ENCODE measurements around the gene ITIH4. TPM values are rescaled to one million over a fixed set of nuclear protein-coding genes. Genes with fewer than 3 reads are reported as not detected.
A peak's percentile ranks its signal among the peaks of the same experiment; 100 is the strongest.
"Not testable (repeated sequence)": the region's sequence is repeated elsewhere in the genome, so short reads cannot be mapped to it uniquely, and the experiment has no call there.

The ITIH4 gene
- total RNA-seq, 4 donors from 2014 or later: 2.0 to 4.6 (median 2.8) TPM

DNA sequence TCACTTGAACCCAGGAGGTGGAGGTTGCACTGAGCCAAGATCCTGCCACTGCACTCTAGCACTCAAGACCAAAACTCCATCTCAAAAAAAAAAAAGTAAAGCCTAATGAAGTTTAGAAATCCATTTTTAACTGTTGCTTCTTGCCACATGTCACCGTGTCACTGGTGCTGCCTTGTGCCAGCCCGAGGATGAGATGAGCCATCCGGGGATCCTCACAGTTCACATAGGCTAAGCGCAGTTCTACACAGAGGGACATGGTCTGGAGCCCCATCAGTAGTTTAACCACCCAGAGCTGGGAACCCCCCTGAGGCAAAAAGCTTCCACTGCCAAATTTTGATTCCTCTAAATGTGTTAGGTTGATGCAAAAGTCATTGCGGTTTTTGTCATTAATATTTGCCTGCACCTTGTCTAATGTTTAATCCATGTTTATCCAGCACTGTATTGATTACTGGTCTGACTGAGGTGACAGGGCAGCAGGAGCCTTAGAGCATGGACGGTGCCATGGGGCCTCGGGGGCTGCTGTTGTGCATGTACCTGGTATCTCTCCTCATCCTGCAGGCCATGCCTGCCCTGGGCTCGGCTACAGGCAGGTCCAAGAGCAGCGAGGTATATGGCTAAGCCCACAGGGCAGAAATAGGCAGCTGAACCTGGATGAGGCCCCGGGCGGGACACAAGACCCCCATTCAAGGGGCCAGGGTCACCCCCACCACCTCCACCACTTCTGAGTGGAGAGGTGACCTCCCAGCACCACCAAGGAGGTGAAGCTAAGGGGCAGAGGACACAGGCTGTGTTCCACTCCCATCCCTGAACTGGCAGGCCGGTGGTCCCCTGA is 53.1 kb downstream of the ITIH4 start, which contains the start of gene ITIH1:
Gene ITIH1, plus strand, starts transcription at position 473 of the 832 bp plus-strand sequence. Its CDS starts 17 bp downstream, at position 490.
- no peaks in the 10 kb centered on the region for H3K27me3 ChIP-seq
- H3K27ac ChIP-seq (replicated peaks in 1 of 4): no peak within 1 kb of the TSS
- no peaks in the 10 kb centered on the region for H3K9me3 ChIP-seq
- WGBS: 85% methylated on average over 10 of the region's 12 CpGs
- no peaks in the 10 kb centered on the region for H3K36me3 ChIP-seq
- no peaks in the 10 kb centered on the region for H3K4me1 ChIP-seq
- no peak within 1 kb of the TSS for H3K4me3 ChIP-seq
- TF ChIP-seq POLR2A (IDR thresholded peaks at IDR 0.05; ENCODE audit: low read depth): no peak
- TF ChIP-seq, protein P1, sequence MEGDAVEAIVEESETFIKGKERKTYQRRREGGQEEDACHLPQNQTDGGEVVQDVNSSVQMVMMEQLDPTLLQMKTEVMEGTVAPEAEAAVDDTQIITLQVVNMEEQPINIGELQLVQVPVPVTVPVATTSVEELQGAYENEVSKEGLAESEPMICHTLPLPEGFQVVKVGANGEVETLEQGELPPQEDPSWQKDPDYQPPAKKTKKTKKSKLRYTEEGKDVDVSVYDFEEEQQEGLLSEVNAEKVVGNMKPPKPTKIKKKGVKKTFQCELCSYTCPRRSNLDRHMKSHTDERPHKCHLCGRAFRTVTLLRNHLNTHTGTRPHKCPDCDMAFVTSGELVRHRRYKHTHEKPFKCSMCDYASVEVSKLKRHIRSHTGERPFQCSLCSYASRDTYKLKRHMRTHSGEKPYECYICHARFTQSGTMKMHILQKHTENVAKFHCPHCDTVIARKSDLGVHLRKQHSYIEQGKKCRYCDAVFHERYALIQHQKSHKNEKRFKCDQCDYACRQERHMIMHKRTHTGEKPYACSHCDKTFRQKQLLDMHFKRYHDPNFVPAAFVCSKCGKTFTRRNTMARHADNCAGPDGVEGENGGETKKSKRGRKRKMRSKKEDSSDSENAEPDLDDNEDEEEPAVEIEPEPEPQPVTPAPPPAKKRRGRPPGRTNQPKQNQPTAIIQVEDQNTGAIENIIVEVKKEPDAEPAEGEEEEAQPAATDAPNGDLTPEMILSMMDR (IDR thresholded peaks at IDR 0.05): no peak
- TF ChIP-seq EP300 (IDR thresholded peaks at IDR 0.05): no peak
- no peak for TF ChIP-seq POLR2AphosphoS5 (IDR thresholded peaks at IDR 0.05)
- intact Hi-C loops (cut with DNase I): loop anchor here (10.0 kb wide), 3 partner anchors 117 to 297 kb away; partner anchors contain the start of gene STIMATE
- DNase-seq (ENCODE audit: extremely low spot score): peak; percentile 82

DNA sequence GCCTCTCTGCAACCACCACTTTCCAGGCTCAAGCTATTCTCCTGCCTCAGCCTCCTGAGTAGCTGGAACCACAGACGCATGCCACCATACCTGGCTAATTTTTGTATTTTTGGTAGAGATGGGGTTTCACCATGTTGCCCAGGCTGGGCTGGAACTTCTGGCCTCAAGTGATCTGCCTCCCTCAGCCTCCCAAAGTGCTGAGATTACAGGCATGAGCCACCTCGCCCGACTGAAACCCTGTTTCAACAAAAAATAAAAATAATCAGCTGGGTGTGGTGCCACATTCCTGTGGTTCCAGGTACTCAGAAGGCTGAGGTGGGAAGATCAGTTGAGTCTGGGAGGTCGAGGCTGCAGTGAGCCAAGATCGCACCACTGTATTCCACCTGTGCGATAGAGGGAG is 54.0 kb downstream of the ITIH4 start:
- intact Hi-C loops (cut with DNase I): loop anchor here (10.0 kb wide), 3 partner anchors 118 to 298 kb away; partner anchors contain the start of gene STIMATE
- WGBS: 89% methylated on average over 6 of the region's 6 CpGs
- H3K36me3 ChIP-seq: not testable (repeated sequence)

DNA sequence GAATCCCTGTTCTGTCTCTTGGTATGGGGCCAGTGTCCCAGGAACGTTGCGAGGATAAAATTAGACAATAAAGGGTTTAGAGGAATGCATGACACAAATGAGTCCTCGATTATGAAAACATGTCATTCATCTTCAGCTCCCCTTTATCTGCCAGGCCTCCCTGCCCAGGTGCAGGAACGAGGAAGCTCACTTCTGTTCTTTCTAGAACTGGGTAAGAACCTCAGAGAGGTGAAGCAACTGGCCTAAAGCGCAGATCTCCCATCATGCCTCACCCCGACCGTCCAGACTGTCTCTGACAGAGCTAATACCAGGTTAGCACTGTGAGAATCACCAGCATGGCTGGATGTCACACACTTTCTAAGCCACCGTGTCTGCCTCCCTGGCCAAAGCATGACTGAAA is 54.6 kb downstream of the ITIH4 start:
- Histone ChIP-seq H3K4me1 (peaks cover 4 to 6% (median 6%) of the 10 kb centered on the region in 4 donors), H3K4me3 (no peak overlapping the region), H3K27ac (replicated peaks in 1 of 4) (no peak overlapping the region), H3K36me3 (no peaks in the 10 kb centered on the region), H3K9me3 (no peaks in the 10 kb centered on the region), H3K27me3 (no peaks in the 10 kb centered on the region)
- WGBS: 38% methylated on average over 8 of the region's 8 CpGs
- no peak for DNase-seq (ENCODE audit: extremely low spot score)
- intact Hi-C loops (cut with DNase I): loop anchor here (10.0 kb wide), 3 partner anchors 119 to 299 kb away; partner anchors contain the start of gene STIMATE
- TF ChIP-seq POLR2A (IDR thresholded peaks at IDR 0.05; ENCODE audit: low read depth) (no peak), POLR2AphosphoS5 (IDR thresholded peaks at IDR 0.05) (no peak), EP300 (IDR thresholded peaks at IDR 0.05) (no peak)
- TF ChIP-seq, protein P1 (IDR thresholded peaks at IDR 0.05): no peak

More for the DNA sequence above, 54.0 kb downstream of the ITIH4 start:
- not testable (repeated sequence) for H3K9me3 ChIP-seq; H3K27me3 ChIP-seq; H3K27ac ChIP-seq (replicated peaks in 1 of 4); H3K4me1 ChIP-seq; H3K4me3 ChIP-seq
- peak; percentile 64 for DNase-seq (ENCODE audit: extremely low spot score)

GRCh38 chr3:52774901-52775864 is 55.3 kb downstream of the ITIH4 start:
- Histone ChIP-seq H3K27me3 (no peaks in the 10 kb centered on the region), H3K4me1 (peaks cover 4 to 7% (median 6%) of the 10 kb centered on the region in 4 donors), H3K27ac (replicated peaks in 1 of 4) (no peak overlapping the region), H3K36me3 (no peaks in the 10 kb centered on the region), H3K9me3 (no peaks in the 10 kb centered on the region), H3K4me3 (no peak overlapping the region)
- intact Hi-C loops (cut with DNase I): loop anchor here (5.0 to 10.0 kb wide), 4 partner anchors 72 to 300 kb away; partner anchors contain the start of gene STIMATE
- 54% methylated on average over 6 of the region's 6 CpGs for WGBS
- TF ChIP-seq, protein P1 (IDR thresholded peaks at IDR 0.05): no peak
- TF ChIP-seq POLR2A (IDR thresholded peaks at IDR 0.05; ENCODE audit: low read depth): no peak
- no peak for TF ChIP-seq POLR2AphosphoS5 (IDR thresholded peaks at IDR 0.05)
- TF ChIP-seq EP300 (IDR thresholded peaks at IDR 0.05): no peak
- peak; percentile 77 for DNase-seq (ENCODE audit: extremely low spot score)

All from esophagus muscularis mucosa (tissue), 4 donors.